ENCODE data around the gene ZNF436. TPM values are rescaled to one million over a fixed set of nuclear protein-coding genes. Genes with fewer than 3 reads are reported as not detected.

The ZNF436 gene
- polyA plus RNA-seq, 1 donor from 2014 or later = 27.1 TPM

DNA sequence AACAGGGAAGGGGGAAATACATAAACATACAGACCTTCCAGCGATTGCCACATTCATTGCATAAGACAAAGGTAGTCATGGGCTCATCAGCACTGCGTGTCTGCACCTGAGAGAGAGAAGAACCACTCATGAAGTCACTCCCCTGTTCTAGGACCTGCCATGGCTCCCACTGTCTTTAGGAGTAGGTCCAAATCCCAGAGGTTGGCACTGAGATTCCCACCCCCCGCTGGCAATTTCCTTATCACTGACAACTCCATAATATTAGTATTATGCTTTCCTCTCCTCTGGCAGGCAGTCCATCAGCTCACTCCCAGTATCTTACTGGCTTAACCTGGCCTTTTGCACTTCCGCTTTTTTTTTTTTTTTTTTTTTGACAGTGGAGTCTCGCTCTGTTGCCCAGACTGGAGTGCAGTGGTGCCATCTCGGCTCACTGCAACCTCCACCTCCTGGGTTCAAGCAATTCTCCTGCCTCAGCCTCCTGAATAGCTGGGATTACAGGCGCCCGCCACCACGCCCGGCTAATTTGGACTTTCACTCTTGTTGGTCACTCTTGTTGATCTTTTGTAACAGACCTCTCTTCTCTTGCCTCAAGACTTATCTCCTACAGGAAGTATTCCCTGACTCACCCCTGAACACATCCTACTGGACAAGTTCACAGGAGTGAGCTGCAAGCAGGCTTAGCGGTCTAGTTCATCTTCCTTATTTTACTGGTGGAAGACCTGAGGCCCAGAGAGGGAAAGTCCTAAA, 14.8 kb upstream of the ZNF436 start:
- Histone ChIP-seq H2AFZ (ENCODE audit: low read depth, low read length) (no peak overlapping the region), H3K9me2 (ENCODE audit: insufficient read depth, low read length) (no peaks in the 10 kb centered on the region), H3K79me2 (replicated peaks; ENCODE audit: insufficient read depth, low read length) (no peaks in the 10 kb centered on the region), H3K9ac (ENCODE audit: low read length) (no peak overlapping the region), H3K9me3 (ENCODE audit: low read length) (no peaks in the 10 kb centered on the region), H3F3A (ENCODE audit: insufficient read depth, low read length, poor library complexity, severe bottlenecking) (no peaks in the 10 kb centered on the region), H4K20me1 (ENCODE audit: insufficient read depth) (no peaks in the 10 kb centered on the region), H3K4me3 (ENCODE audit: low read length) (no peak overlapping the region), H3K4me2 (ENCODE audit: low read length) (no peak overlapping the region), H3K36me3 (ENCODE audit: insufficient read depth, low read length) (no peaks in the 10 kb centered on the region), H3K27ac (ENCODE audit: low read length) (no peak overlapping the region), H3K27me3 (ENCODE audit: insufficient read depth, low read depth, low read length) (no peaks in the 10 kb centered on the region)
- TF ChIP-seq TAF1 (IDR thresholded peaks at IDR 0.05; ENCODE audit: low read depth) (no peak), EP300 (conservative IDR thresholded peaks at IDR 0.05; ENCODE audit: poor library complexity, severe bottlenecking) (no peak), EZH2 (IDR thresholded peaks at IDR 0.05; ENCODE audit: borderline replicate concordance, insufficient read depth, low read length, poor library complexity, severe bottlenecking) (no peak), RAD21 (conservative IDR thresholded peaks at IDR 0.05) (no peak), POLR2AphosphoS5 (IDR thresholded peaks at IDR 0.05) (no peak), REST (IDR thresholded peaks at IDR 0.05; ENCODE audit: borderline replicate concordance) (no peak), SMC3 (conservative IDR thresholded peaks at IDR 0.05; ENCODE audit: poor library complexity) (no peak), MXI1 (conservative IDR thresholded peaks at IDR 0.05; ENCODE audit: poor library complexity, severe bottlenecking) (no peak)
- TF ChIP-seq, protein P1, sequence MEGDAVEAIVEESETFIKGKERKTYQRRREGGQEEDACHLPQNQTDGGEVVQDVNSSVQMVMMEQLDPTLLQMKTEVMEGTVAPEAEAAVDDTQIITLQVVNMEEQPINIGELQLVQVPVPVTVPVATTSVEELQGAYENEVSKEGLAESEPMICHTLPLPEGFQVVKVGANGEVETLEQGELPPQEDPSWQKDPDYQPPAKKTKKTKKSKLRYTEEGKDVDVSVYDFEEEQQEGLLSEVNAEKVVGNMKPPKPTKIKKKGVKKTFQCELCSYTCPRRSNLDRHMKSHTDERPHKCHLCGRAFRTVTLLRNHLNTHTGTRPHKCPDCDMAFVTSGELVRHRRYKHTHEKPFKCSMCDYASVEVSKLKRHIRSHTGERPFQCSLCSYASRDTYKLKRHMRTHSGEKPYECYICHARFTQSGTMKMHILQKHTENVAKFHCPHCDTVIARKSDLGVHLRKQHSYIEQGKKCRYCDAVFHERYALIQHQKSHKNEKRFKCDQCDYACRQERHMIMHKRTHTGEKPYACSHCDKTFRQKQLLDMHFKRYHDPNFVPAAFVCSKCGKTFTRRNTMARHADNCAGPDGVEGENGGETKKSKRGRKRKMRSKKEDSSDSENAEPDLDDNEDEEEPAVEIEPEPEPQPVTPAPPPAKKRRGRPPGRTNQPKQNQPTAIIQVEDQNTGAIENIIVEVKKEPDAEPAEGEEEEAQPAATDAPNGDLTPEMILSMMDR (IDR thresholded peaks at IDR 0.05; ENCODE audit: poor library complexity, severe bottlenecking) = no peak

GRCh38 chr1:23383577-23384311, 14.1 kb upstream of the ZNF436 start:
- Histone ChIP-seq H3K27me3 (ENCODE audit: insufficient read depth, low read depth, low read length) (no peaks in the 10 kb centered on the region), H2AFZ (ENCODE audit: low read depth, low read length) (no peak overlapping the region), H3K79me2 (replicated peaks; ENCODE audit: insufficient read depth, low read length) (no peaks in the 10 kb centered on the region), H4K20me1 (ENCODE audit: insufficient read depth) (no peaks in the 10 kb centered on the region), H3K4me2 (ENCODE audit: low read length) (no peak overlapping the region), H3K9ac (ENCODE audit: low read length) (no peak overlapping the region), H3K36me3 (ENCODE audit: insufficient read depth, low read length) (no peaks in the 10 kb centered on the region), H3F3A (ENCODE audit: insufficient read depth, low read length, poor library complexity, severe bottlenecking) (no peaks in the 10 kb centered on the region), H3K4me3 (ENCODE audit: low read length) (no peak overlapping the region), H3K27ac (ENCODE audit: low read length) (no peak overlapping the region), H3K9me3 (ENCODE audit: low read length) (no peaks in the 10 kb centered on the region), H3K9me2 (ENCODE audit: insufficient read depth, low read length) (no peaks in the 10 kb centered on the region)
- no peak for TF ChIP-seq POLR2AphosphoS5 (IDR thresholded peaks at IDR 0.05)
- no peak for TF ChIP-seq REST (IDR thresholded peaks at IDR 0.05; ENCODE audit: borderline replicate concordance)
- no peak for TF ChIP-seq EP300 (conservative IDR thresholded peaks at IDR 0.05; ENCODE audit: poor library complexity, severe bottlenecking)
- no peak for TF ChIP-seq TAF1 (IDR thresholded peaks at IDR 0.05; ENCODE audit: low read depth)
- TF ChIP-seq MXI1 (conservative IDR thresholded peaks at IDR 0.05; ENCODE audit: poor library complexity, severe bottlenecking) = no peak
- no peak for TF ChIP-seq RAD21 (conservative IDR thresholded peaks at IDR 0.05)
- TF ChIP-seq, protein P1 (IDR thresholded peaks at IDR 0.05; ENCODE audit: poor library complexity, severe bottlenecking) = no peak
- TF ChIP-seq EZH2 (IDR thresholded peaks at IDR 0.05; ENCODE audit: borderline replicate concordance, insufficient read depth, low read length, poor library complexity, severe bottlenecking) = no peak
- TF ChIP-seq SMC3 (conservative IDR thresholded peaks at IDR 0.05; ENCODE audit: poor library complexity) = no peak

Measured in neural cell (in vitro differentiated cells).